NCI-H526 treated with DMSO at 0.1 percent for 48 hours (cell line): ENCODE data around the gene NFIC.

Experiments
- DNase-seq: peaks from one replicate; lab custom pipeline; 2025; lab: John Stamatoyannopoulos, UW

Gene NFIC

GRCh38 chr19:3511506-3512251 lies 145.3 kb downstream of the NFIC start:
- DNase-seq = no peak

GRCh38 chr19:3512562-3513228 lies 146.3 kb downstream of the NFIC start:
- no peak for DNase-seq

GRCh38 chr19:3513229-3514140 lies 147.1 kb downstream of the NFIC start:
- no peak for DNase-seq

- DNase-seq = no peak
These were observed 148.5 kb downstream of the NFIC start for GRCh38 chr19:3514930-3515329.

- DNase-seq = no peak
These were observed 149.6 kb downstream of the NFIC start for GRCh38 chr19:3515891-3516422.

- peak; percentile 25 for DNase-seq
These were observed 150.4 kb downstream of the NFIC start for GRCh38 chr19:3516675-3517207.

- DNase-seq = no peak
These were observed 151.3 kb downstream of the NFIC start for GRCh38 chr19:3517638-3518037.

- DNase-seq = no peak
These were observed 151.9 kb downstream of the NFIC start for GRCh38 chr19:3518255-3518654.

GRCh38 chr19:3518659-3519058 lies 152.3 kb downstream of the NFIC start:
- DNase-seq = no peak
